Thyroid gland (tissue), 4 donors: ENCODE measurements around the gene PLVAP. TPM values are rescaled to one million over a fixed set of nuclear protein-coding genes. Genes with fewer than 3 reads are reported as not detected.

Source experiments
- DNase-seq, 2 donors: peaks; one replicate each; pipeline ENCODE4 v3.0.0-alpha.2; 2019
- H3K27ac ChIP-seq, 3 donors: fragments of 200-600 bp; sonication (generic); 1 replicate in 2 of 3; 2 replicates in 1 of 3; pipeline ENCODE4 v1.5.1; 2016 to 2019; ENCODE audit warnings: mild to moderate bottlenecking in 1 of 3, moderate library complexity in 1 of 3
- H3K27me3 ChIP-seq: fragments of 200-600 bp; sonication (generic); one replicate; pipeline ENCODE4 v1.5.1; 2019
- H3K36me3 ChIP-seq, 2 donors: fragments of 200-600 bp; sonication (generic); one replicate each; pipeline ENCODE4 v1.5.1; 2016 to 2019
- H3K4me1 ChIP-seq, 2 donors: fragments of 200-600 bp; sonication (generic); one replicate each; pipeline ENCODE4 v1.5.1; 2017 to 2019
- H3K4me3 ChIP-seq, 3 donors: fragments of 200-600 bp; sonication (generic); replicated peaks in 1 of 3; 1 replicate in 2 of 3; 2 replicates in 1 of 3; pipeline ENCODE4 v1.5.1; 2016; ENCODE audit warnings: mild to moderate bottlenecking in 1 of 3
- H3K9me3 ChIP-seq: fragments of 200-600 bp; sonication (generic); one replicate; pipeline ENCODE4 v1.5.1; 2017
- CTCF ChIP-seq, 6 experiments: fragments of 200-600 bp in 3 of 6; fragments of 450-650 bp in 3 of 6; sonication (generic) in 3 of 6; IDR thresholded peaks; one replicate each; pipeline ENCODE4 v1.5.1; 2016 to 2019; ENCODE audit warnings: antibody characterized with exemption in 6 of 6, mild to moderate bottlenecking in 2 of 6, inconsistent platforms in 1 of 6, moderate library complexity in 1 of 6
- POLR2A ChIP-seq, 2 donors: fragments of 450-650 bp; IDR thresholded peaks; one replicate each; pipeline ENCODE4 v1.6.1; 2017; ENCODE audit warnings: antibody characterized with exemption in 2 of 2, mild to moderate bottlenecking in 2 of 2, moderate library complexity in 1 of 2
- WGBS, 2 donors: methylation state at CpG; one replicate each; pipeline ENCODE4 v1.1.5; 2017; 5-methylcytosine and 5-hydroxymethylcytosine counted together
- intact Hi-C: fragments of 100-400 bp; cut with DNase I; formaldehyde crosslinking; loops from one replicate; pipeline ENCODE4 v1.15.1; 2023
- total RNA-seq, 4 donors: library from RNA; depleted of rRNA; stranded (reverse); fragments of >200 nt; gene quantifications; one replicate each; pipeline ENCODE4 v1.2.3, GENCODE V29; 2016

The PLVAP gene
- total RNA-seq, 4 donors from 2014 or later = 103 to 322 (median 174) TPM

GRCh38 chr19:17348700-17349099 is 28.4 kb downstream of the PLVAP start:
- no peak for TF ChIP-seq CTCF (IDR thresholded peaks at IDR 0.05)
- no peak for TF ChIP-seq POLR2A (IDR thresholded peaks at IDR 0.05)
- no peaks in the 10 kb centered on the region for H3K27me3 ChIP-seq
- 4 to 9% methylated on average over 12 of the region's 12 CpGs for WGBS, 2 donors
- no peak overlapping the region for H3K4me3 ChIP-seq
- peak overlapping the region in 2 of 3 donors; percentile 14 to 65 for H3K27ac ChIP-seq
- no peaks in the 10 kb centered on the region for H3K9me3 ChIP-seq
- H3K36me3 ChIP-seq = no peaks in the 10 kb centered on the region
- DNase-seq = peak in 1 of 2 donors; percentile 29
- intact Hi-C loops = loop anchor here (5.0 kb wide), 2 partner anchors 39 to 119 kb away; no protein-coding TSS in a partner anchor
- peaks cover 0 to 26% of the 10 kb centered on the region in 2 donors for H3K4me1 ChIP-seq

GRCh38 chr19:17347877-17348276 is 29.3 kb downstream of the PLVAP start:
- peak overlapping the region; percentile 7 to 65 (median 56) for H3K27ac ChIP-seq
- H3K9me3 ChIP-seq = no peaks in the 10 kb centered on the region
- intact Hi-C loops = loop anchor here (5.0 kb wide), 2 partner anchors 39 to 119 kb away; no protein-coding TSS in a partner anchor
- DNase-seq = no peak
- H3K36me3 ChIP-seq = no peaks in the 10 kb centered on the region
- WGBS, 2 donors = 59 to 79% methylated on average over 2 of the region's 2 CpGs
- H3K4me3 ChIP-seq = no peak overlapping the region
- H3K4me1 ChIP-seq = peaks cover 0 to 25% of the 10 kb centered on the region in 2 donors
- H3K27me3 ChIP-seq = no peaks in the 10 kb centered on the region
- TF ChIP-seq CTCF (IDR thresholded peaks at IDR 0.05) (no peak), POLR2A (IDR thresholded peaks at IDR 0.05) (no peak)

GRCh38 chr19:17347361-17347760 is 29.8 kb downstream of the PLVAP start:
- no peak for DNase-seq
- WGBS, 2 donors = 41 to 57% methylated on average over 6 of the region's 6 CpGs
- no peaks in the 10 kb centered on the region for H3K27me3 ChIP-seq
- no peaks in the 10 kb centered on the region for H3K9me3 ChIP-seq
- H3K27ac ChIP-seq = peak overlapping the region; percentile 44 to 65 (median 56)
- peaks cover 0 to 20% of the 10 kb centered on the region in 2 donors for H3K4me1 ChIP-seq
- intact Hi-C loops = loop anchor here (5.0 kb wide), 2 partner anchors 40 to 120 kb away; no protein-coding TSS in a partner anchor
- H3K4me3 ChIP-seq = no peak overlapping the region
- no peaks in the 10 kb centered on the region for H3K36me3 ChIP-seq
- TF ChIP-seq CTCF (IDR thresholded peaks at IDR 0.05) = no peak
- no peak for TF ChIP-seq POLR2A (IDR thresholded peaks at IDR 0.05)

GRCh38 chr19:17346109-17346671 is 31.0 kb downstream of the PLVAP start:
- Histone ChIP-seq H3K9me3 (no peaks in the 10 kb centered on the region), H3K27me3 (no peaks in the 10 kb centered on the region), H3K27ac (peak overlapping the region; percentile 35 to 65 (median 56)), H3K36me3 (no peaks in the 10 kb centered on the region), H3K4me1 (peaks cover 0 to 20% of the 10 kb centered on the region in 2 donors), H3K4me3 (no peak overlapping the region)
- intact Hi-C loops = loop anchor here (5.0 kb wide), 2 partner anchors 41 to 121 kb away; no protein-coding TSS in a partner anchor
- 12 to 18% methylated on average over 20 to 24 of the region's 24 CpGs for WGBS, 2 donors
- TF ChIP-seq POLR2A (IDR thresholded peaks at IDR 0.05) (no peak), CTCF (IDR thresholded peaks at IDR 0.05) (peak; percentile 80 to 96 (median 86))
- peak; percentile 60 to 68 for DNase-seq

- intact Hi-C loops = no loop called here
- Histone ChIP-seq H3K36me3 (no peaks in the 10 kb centered on the region), H3K27ac (no peak overlapping the region), H3K4me3 (no peak overlapping the region), H3K9me3 (no peaks in the 10 kb centered on the region), H3K4me1 (peaks cover 10 to 14% of the 10 kb centered on the region in 2 donors), H3K27me3 (no peaks in the 10 kb centered on the region)
- no peak for DNase-seq
- no peak for TF ChIP-seq POLR2A (IDR thresholded peaks at IDR 0.05)
- TF ChIP-seq CTCF (IDR thresholded peaks at IDR 0.05) = no peak
- WGBS, 2 donors = 84 to 90% methylated on average over 7 of the region's 7 CpGs
These were observed 35.3 kb downstream of the PLVAP start for GRCh38 chr19:17341845-17342244.
